HL-60 (cell line): ENCODE measurements around the gene TCF19.
A peak's percentile ranks its signal among the peaks of the same experiment; 100 is the strongest.

Experiments
- DNase-seq, 2 experiments: peaks; one replicate each; pipeline ENCODE4 v3.0.0-alpha.2; 2010 to 2020; ENCODE audit warnings: low read depth in 1 of 2, low spot score in 1 of 2
- H3K27ac ChIP-seq: fragments of 250-450 bp; sonication (Bioruptor Pico); replicated peaks from 2 replicates; pipeline ENCODE4 v1.5.1; 2020; ENCODE audit warnings: mild to moderate bottlenecking, moderate library complexity
- H3K27me3 ChIP-seq: fragments of 250-450 bp; sonication (Bioruptor Pico); 2 replicates; pipeline ENCODE4 v1.5.1; 2021; ENCODE audit warnings: mild to moderate bottlenecking, moderate library complexity; ENCODE audit not compliant: insufficient read depth, poor library complexity, severe bottlenecking
- H3K4me3 ChIP-seq: replicated peaks from 2 replicates; pipeline ENCODE4 v1.5.1; 2011; ENCODE audit warnings: mild to moderate bottlenecking, control low read depth, low read length; ENCODE audit not compliant: insufficient read depth
- CTCF ChIP-seq: IDR thresholded peaks from one replicate; pipeline ENCODE4 v1.5.1; 2011; ENCODE audit warnings: low read length, control low read depth, inconsistent platforms; ENCODE audit not compliant: insufficient read depth
- GABPA ChIP-seq: IDR thresholded peaks from 2 replicates; pipeline ENCODE4 v1.6.1; 2012; ENCODE audit warnings: low read depth
- POLR2AphosphoS5 ChIP-seq: IDR thresholded peaks from 2 replicates; pipeline ENCODE4 v1.6.1; 2012; ENCODE audit warnings: low read depth
- REST ChIP-seq: IDR thresholded peaks from 2 replicates; pipeline ENCODE4 v1.6.1; 2012; ENCODE audit warnings: low read depth; ENCODE audit not compliant: insufficient replicate concordance
- SPI1 ChIP-seq: IDR thresholded peaks from 2 replicates; pipeline ENCODE4 v1.6.1; 2012; ENCODE audit warnings: low read depth, mild to moderate bottlenecking, borderline replicate concordance

Gene TCF19

GRCh38 chr6:31157513-31158139, 763 bp upstream of the TCF19 start, which contains the start of gene CCHCR1:
Gene CCHCR1, minus strand, starts transcription at chr6:31157802. Its CDS starts 202 bp downstream, at chr6:31157600.
- Histone ChIP-seq H3K27ac (peak within 1 kb of the TSS; percentile 72), H3K27me3 (no peaks in the 10 kb centered on the region), H3K4me3 (peak within 1 kb of the TSS; percentile 88)
- no peak for DNase-seq
- no peak for TF ChIP-seq GABPA
- no peak for TF ChIP-seq POLR2AphosphoS5
- no peak for TF ChIP-seq REST
- no peak for TF ChIP-seq SPI1
- TF ChIP-seq CTCF = no peak

GRCh38 chr6:31158863-31159855, 770 bp downstream of the TCF19 start:
- peak overlapping the region; percentile 69 for H3K27ac ChIP-seq
- DNase-seq = peak; percentile 17 to 36
- TF ChIP-seq CTCF = no peak
- no peak for TF ChIP-seq POLR2AphosphoS5
- no peak for TF ChIP-seq REST

GRCh38 chr6:31161216-31162126, 3.1 kb downstream of the TCF19 start:
- Histone ChIP-seq H3K27ac (no peak overlapping the region), H3K4me3 (no peak overlapping the region), H3K27me3 (no peaks in the 10 kb centered on the region)
- DNase-seq = no peak
- TF ChIP-seq GABPA = no peak
- no peak for TF ChIP-seq REST
- no peak for TF ChIP-seq SPI1
- TF ChIP-seq CTCF = no peak
- TF ChIP-seq POLR2AphosphoS5 = no peak

More at GRCh38 chr6:31158863-31159855, 770 bp downstream of the TCF19 start:
- Histone ChIP-seq H3K4me3 (peak overlapping the region; percentile 88), H3K27me3 (no peaks in the 10 kb centered on the region)
